VCaP (cell line): ENCODE data around the gene FCHSD1.

Experiments used
- H3K27ac ChIP-seq: fragments of 450-650 bp; 2 replicates; pipeline ENCODE4 v1.5.1; 2017
- TF ChIP-seq, protein P1 (sequence below): fragments of 450-650 bp; conservative IDR thresholded peaks from 2 replicates; pipeline ENCODE4 v1.5.1; 2017; ENCODE audit warnings: mild to moderate bottlenecking, moderate library complexity

The FCHSD1 gene

DNA sequence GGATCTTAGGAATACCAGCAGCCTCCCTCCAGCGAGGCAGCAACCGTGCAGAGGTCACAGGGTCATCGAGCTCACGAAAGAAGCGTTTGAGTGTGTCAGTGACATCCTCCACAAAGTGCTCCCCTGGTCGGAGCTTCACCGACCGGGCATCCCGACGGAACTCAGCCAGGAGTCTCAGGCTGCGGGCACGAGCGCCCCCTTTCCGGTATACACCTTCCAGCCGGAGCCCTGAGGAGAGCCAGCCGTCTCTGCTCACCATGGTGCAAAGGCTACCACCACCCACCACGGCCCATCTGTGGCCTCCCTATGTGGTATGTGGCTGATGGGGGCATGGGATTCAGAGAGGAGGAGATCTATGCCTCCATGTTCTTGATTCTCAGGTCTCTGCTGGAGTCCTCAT is 10.8 kb upstream of the FCHSD1 start:
- TF ChIP-seq, protein P1, sequence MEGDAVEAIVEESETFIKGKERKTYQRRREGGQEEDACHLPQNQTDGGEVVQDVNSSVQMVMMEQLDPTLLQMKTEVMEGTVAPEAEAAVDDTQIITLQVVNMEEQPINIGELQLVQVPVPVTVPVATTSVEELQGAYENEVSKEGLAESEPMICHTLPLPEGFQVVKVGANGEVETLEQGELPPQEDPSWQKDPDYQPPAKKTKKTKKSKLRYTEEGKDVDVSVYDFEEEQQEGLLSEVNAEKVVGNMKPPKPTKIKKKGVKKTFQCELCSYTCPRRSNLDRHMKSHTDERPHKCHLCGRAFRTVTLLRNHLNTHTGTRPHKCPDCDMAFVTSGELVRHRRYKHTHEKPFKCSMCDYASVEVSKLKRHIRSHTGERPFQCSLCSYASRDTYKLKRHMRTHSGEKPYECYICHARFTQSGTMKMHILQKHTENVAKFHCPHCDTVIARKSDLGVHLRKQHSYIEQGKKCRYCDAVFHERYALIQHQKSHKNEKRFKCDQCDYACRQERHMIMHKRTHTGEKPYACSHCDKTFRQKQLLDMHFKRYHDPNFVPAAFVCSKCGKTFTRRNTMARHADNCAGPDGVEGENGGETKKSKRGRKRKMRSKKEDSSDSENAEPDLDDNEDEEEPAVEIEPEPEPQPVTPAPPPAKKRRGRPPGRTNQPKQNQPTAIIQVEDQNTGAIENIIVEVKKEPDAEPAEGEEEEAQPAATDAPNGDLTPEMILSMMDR = no peak
- no peak overlapping the region for H3K27ac ChIP-seq

DNA sequence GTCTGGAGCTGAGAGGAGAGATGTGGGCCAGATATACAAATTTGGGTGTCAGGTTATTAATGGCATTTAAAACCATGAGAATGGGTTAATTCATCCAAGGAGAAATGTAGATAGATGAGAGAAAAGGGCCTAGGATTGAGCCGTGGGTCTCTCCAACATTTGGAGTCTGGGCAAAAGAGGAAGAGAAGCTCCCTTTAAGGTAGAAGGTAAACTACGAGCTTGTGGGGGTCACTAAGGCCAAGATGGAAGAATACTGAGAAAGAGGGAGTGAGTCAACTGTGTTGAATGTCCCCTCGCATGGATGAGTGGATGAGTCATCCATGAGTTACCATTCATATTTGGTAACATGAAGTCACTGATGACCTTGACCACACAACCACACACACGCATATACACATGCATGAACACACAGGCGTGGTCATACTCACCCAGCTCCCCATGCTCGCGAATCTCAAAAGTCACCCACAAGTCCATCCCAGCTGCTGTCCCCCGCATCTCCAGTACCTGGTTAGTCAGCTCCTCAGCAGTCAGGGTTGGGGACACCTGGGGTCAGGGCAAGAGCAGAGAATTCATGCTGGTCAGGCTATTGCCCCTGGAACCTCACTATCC is 6.8 kb upstream of the FCHSD1 start:
- no peak overlapping the region for H3K27ac ChIP-seq
- TF ChIP-seq, protein P1 = no peak

GRCh38 chr5:141657404-141657803 is 6.2 kb upstream of the FCHSD1 start:
- TF ChIP-seq, protein P1 = no peak
- H3K27ac ChIP-seq = no peak overlapping the region

GRCh38 chr5:141656396-141656795 is 5.2 kb upstream of the FCHSD1 start:
- no peak overlapping the region for H3K27ac ChIP-seq
- TF ChIP-seq, protein P1 = no peak

DNA sequence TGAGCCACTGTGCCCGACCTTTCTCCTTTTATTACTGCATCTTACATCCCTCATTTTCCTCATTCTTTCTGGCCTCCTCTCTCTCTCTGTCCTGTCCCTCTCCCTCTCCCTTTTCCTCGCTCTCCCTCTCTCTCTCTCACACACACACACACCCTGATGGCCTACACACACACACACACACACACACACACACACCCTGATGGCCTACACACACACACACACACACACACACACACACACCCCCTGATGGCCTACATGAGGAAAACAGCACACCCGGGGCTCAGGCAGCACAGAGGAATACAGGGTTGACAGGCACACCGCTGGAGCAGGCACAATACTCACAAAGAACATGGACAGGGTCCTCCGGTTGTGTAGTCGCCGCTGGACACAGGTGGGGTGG is 3.8 kb upstream of the FCHSD1 start:
- TF ChIP-seq, protein P1 = no peak
- H3K27ac ChIP-seq = no peak overlapping the region

DNA sequence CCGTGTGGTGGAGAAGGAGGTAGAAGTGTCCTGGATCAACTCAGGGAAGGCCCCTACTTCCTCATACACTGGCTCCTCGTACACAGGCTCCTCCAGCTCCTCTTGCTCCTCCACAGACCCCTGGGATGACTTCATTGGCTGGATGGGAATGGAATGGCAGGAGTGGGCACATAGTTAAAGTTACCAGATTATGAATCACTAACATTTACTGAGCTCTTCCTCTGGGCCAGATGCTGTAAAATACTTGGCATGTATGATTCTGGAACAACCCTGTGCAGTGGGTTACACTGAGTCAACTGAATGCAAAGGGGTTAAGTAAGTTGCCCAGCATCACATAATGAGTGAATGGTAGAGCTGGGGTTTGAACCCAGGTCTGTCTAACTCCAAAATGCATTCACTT is 3.1 kb upstream of the FCHSD1 start:
- no peak overlapping the region for H3K27ac ChIP-seq
- TF ChIP-seq, protein P1 = no peak

DNA sequence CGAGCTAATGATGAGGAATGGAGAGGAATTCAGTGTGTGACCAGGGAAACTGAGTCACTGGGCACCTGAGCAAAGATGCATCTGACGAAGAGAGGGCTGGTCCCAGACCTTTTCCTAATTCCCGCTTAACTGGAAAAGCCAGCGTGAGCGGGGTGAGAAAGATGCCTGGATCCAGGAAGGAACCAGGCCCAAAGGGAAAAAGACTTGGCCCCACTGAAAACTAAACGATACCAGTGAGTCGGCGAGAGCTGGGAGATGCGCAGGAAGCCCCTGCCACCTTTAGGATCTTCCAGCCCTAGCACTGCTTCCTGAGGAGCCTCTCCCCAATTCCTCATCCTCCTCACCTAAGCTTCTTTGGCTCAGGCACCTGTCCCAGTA is 499 bp upstream of the FCHSD1 start:
- TF ChIP-seq, protein P1 = no peak
- H3K27ac ChIP-seq = peak overlapping the region; percentile 56
